Kidney epithelial cell (primary cell): Measurements from ENCODE around the gene HNMT. TPM values are rescaled to one million over a fixed set of nuclear protein-coding genes. Genes with fewer than 3 reads are reported as not detected.

Experiments
- DNase-seq: peaks from one replicate; pipeline ENCODE4 v3.0.0-alpha.2; 2010; ENCODE audit warnings: low read depth
- H3K27me3 ChIP-seq: 2 replicates; pipeline ENCODE4 v1.6.0; 2011; ENCODE audit warnings: low read length; ENCODE audit not compliant: control insufficient read depth, insufficient read depth
- H3K36me3 ChIP-seq: 2 replicates; pipeline ENCODE4 v1.5.1; 2011; ENCODE audit warnings: low read length; ENCODE audit not compliant: control insufficient read depth, insufficient read depth
- H3K4me3 ChIP-seq: 2 replicates; pipeline ENCODE4 v1.5.1; 2011; ENCODE audit warnings: low read depth, mild to moderate bottlenecking, control low read depth, low read length
- CTCF ChIP-seq: IDR thresholded peaks from 2 replicates; pipeline ENCODE4 v1.5.1; 2011; ENCODE audit warnings: mild to moderate bottlenecking, moderate library complexity, low read length, control low read depth, inconsistent platforms; ENCODE audit not compliant: insufficient read depth, poor library complexity, severe bottlenecking
- total RNA-seq: library from RNA; depleted of rRNA; stranded (reverse); fragments of >200 nt; gene quantifications from 2 replicates; pipeline ENCODE4 v1.2.3, GENCODE V29; 2015

Gene HNMT
- total RNA-seq, 1 donor from 2014 or later = 9.9 TPM

GRCh38 chr2:137973280-137973679 lies 9.0 kb downstream of the HNMT start:
- H3K36me3 ChIP-seq = no peaks in the 10 kb centered on the region
- no peaks in the 10 kb centered on the region for H3K27me3 ChIP-seq
- no peak overlapping the region for H3K4me3 ChIP-seq
- no peak for TF ChIP-seq CTCF
- no peak for DNase-seq

- peak; percentile 34 for DNase-seq
- Histone ChIP-seq H3K27me3 (no peaks in the 10 kb centered on the region), H3K36me3 (no peaks in the 10 kb centered on the region), H3K4me3 (no peak overlapping the region)
- TF ChIP-seq CTCF = no peak
These were observed 11.3 kb downstream of the HNMT start for GRCh38 chr2:137975280-137976271.

GRCh38 chr2:137976274-137976673 lies 12.0 kb downstream of the HNMT start:
- no peak for DNase-seq
- no peak for TF ChIP-seq CTCF
- Histone ChIP-seq H3K36me3 (no peaks in the 10 kb centered on the region), H3K4me3 (no peak overlapping the region), H3K27me3 (no peaks in the 10 kb centered on the region)

- Histone ChIP-seq H3K4me3 (no peak overlapping the region), H3K36me3 (no peaks in the 10 kb centered on the region), H3K27me3 (no peaks in the 10 kb centered on the region)
- no peak for TF ChIP-seq CTCF
- no peak for DNase-seq
These were observed 13.5 kb downstream of the HNMT start for GRCh38 chr2:137977790-137978189.

- no peak for TF ChIP-seq CTCF
- Histone ChIP-seq H3K4me3 (no peak overlapping the region), H3K36me3 (no peaks in the 10 kb centered on the region), H3K27me3 (no peaks in the 10 kb centered on the region)
- no peak for DNase-seq
These were observed 16.2 kb downstream of the HNMT start for GRCh38 chr2:137980459-137980858.
